SJCRH30 (cell line): Measurements from ENCODE around the gene KIF23. TPM values are rescaled to one million over a fixed set of nuclear protein-coding genes. Genes with fewer than 3 reads are reported as not detected.

Experiments
- DNase-seq, 2 experiments: peaks; one replicate each; pipeline ENCODE4 v3.0.0-alpha.2; 2015 to 2020
- H3K27ac ChIP-seq: fragments of 250-450 bp; sonication (Bioruptor Pico); 2 replicates; pipeline ENCODE4 v1.5.1; 2020; ENCODE audit warnings: mild to moderate bottlenecking, moderate library complexity
- H3K27me3 ChIP-seq: fragments of 250-450 bp; sonication (Bioruptor Pico); 2 replicates; pipeline ENCODE4 v1.5.1; 2020; ENCODE audit warnings: mild to moderate bottlenecking, moderate library complexity
- H3K36me3 ChIP-seq: fragments of 250-450 bp; sonication (Bioruptor Pico); 2 replicates; pipeline ENCODE4 v1.5.1; 2020; ENCODE audit warnings: mild to moderate bottlenecking, moderate library complexity
- H3K4me1 ChIP-seq: fragments of 250-450 bp; sonication (Bioruptor Pico); 2 replicates; pipeline ENCODE4 v1.5.1; 2020; ENCODE audit warnings: mild to moderate bottlenecking, moderate library complexity
- H3K4me3 ChIP-seq: fragments of 250-450 bp; sonication (Bioruptor Pico); 2 replicates; pipeline ENCODE4 v1.5.1; 2020; ENCODE audit warnings: mild to moderate bottlenecking, moderate library complexity
- H3K9me3 ChIP-seq: fragments of 250-450 bp; sonication (Bioruptor Pico); replicated peaks from 2 replicates; pipeline ENCODE4 v1.5.1; 2020; ENCODE audit warnings: mild to moderate bottlenecking, moderate library complexity
- total RNA-seq: library from RNA; depleted of rRNA; stranded (reverse); fragments of >200 nt; shearing (Covaris generic); gene quantifications from 2 replicates; pipeline ENCODE4 v1.2.3, GENCODE V29; 2014

KIF23 gene
- total RNA-seq, 1 experiment from 2014 or later, result 137 TPM

DNA sequence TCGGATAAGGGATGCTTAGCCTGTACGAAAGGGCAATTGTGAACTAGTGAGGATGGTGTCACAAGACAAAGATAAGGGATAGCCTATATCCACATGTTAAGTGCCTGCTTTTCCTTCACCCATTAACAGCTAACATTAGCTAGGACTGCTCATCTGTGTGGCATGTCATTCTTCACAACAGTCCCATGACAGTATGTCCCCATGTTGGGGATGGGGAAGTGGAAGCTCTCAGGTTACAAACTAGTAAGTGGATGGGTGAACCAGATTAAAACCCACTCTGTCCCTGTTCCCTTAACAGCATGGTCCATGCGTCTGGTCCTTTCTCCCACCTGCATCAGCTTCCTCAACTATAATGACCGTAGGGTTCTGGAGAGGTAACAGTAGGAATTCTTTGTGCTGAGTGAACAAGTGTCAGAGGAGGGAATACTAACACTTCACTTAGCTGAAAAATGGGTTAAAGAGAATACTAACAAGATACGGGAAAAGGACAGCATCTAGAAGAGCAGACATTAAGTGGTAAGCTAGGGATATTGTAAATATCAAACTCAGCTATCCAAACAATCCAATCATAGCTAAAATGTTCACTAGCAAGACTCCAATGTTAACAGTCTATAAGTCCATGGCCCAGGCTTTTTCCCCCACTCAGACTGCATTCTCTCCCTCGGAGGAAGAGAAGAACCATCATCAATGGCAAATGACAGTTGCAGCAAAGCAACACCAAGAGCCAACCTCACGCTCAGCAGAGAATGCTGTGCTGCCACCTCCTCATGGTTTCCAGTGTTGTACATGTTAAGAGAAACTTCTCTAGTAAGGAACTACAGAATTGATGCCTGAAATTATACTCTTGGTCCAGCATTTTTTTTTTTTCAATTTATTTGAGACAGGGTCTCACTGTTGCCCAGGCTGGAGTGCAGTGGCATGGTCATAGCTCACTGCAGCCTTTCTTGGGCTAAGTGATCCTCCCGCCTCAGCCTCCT, 43.4 kb downstream of the KIF23 start:
- no peak for DNase-seq
- H3K27ac ChIP-seq, result no peak overlapping the region

GRCh38 chr15:69459066-69459465, 44.9 kb downstream of the KIF23 start:
- 0 out of 2 replicates have a peak, but pooled peaks cover 2% of the 10 kb centered on the region for H3K4me1 ChIP-seq
- H3K4me3 ChIP-seq, result no peak overlapping the region
- H3K36me3 ChIP-seq, result peaks cover 38% of the 10 kb centered on the region
- no peaks in the 10 kb centered on the region for H3K27me3 ChIP-seq
- no peak for DNase-seq
- H3K9me3 ChIP-seq, result no peaks in the 10 kb centered on the region
- H3K27ac ChIP-seq, result no peak overlapping the region

More for the DNA sequence above, 43.4 kb downstream of the KIF23 start:
- no peaks in the 10 kb centered on the region for H3K9me3 ChIP-seq
- H3K27me3 ChIP-seq, result no peaks in the 10 kb centered on the region
- peaks cover 45% of the 10 kb centered on the region for H3K36me3 ChIP-seq
- H3K4me3 ChIP-seq, result no peak overlapping the region
- 0 out of 2 replicates have a peak, but pooled peaks cover 2% of the 10 kb centered on the region for H3K4me1 ChIP-seq

- Histone ChIP-seq H3K4me1 (0 out of 2 replicates have a peak, but pooled peaks cover under 1% of the 10 kb centered on the region), H3K9me3 (no peaks in the 10 kb centered on the region), H3K27me3 (no peaks in the 10 kb centered on the region), H3K36me3 (peaks cover 23% of the 10 kb centered on the region), H3K27ac (no peak overlapping the region), H3K4me3 (no peak overlapping the region)
- DNase-seq, result no peak
Observed at GRCh38 chr15:69460481-69460880, 46.3 kb downstream of the KIF23 start.

DNA sequence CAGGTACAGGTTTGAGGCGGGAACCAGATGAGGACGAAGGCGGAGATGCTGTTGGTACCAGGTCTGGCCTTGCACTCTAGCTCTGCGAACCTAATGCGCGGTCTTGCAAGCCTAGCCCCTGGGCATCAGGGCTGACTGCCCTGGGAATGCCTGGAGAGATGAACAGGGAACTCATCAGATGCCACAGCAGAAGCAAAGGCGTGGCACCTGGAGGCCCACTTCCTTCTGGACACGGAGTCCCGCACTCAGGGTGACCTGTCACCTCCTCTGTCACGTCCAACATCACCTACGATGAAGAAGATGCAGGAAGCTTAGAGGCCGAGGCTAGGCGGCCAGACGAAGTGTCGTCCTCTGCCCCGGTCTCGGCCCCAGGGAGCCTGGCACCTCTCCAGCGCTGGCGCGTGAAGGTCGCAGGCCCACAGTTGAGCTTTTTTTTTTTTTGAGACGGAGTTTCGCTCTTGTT, 47.9 kb downstream of the KIF23 start:
- Histone ChIP-seq H3K36me3 (peaks cover 8% of the 10 kb centered on the region), H3K4me1 (peaks cover 3% of the 10 kb centered on the region; the same call in 1 of the 2 replicates), H3K27me3 (no peaks in the 10 kb centered on the region), H3K9me3 (no peaks in the 10 kb centered on the region), H3K4me3 (peak overlapping the region; percentile 53), H3K27ac (no peak overlapping the region)
- DNase-seq, result no peak

GRCh38 chr15:69462493-69463181, 48.5 kb downstream of the KIF23 start:
- Histone ChIP-seq H3K27me3 (no peaks in the 10 kb centered on the region), H3K4me3 (peak overlapping the region; percentile 53), H3K9me3 (no peaks in the 10 kb centered on the region), H3K27ac (peak overlapping the region; percentile 78), H3K4me1 (peaks cover 7% of the 10 kb centered on the region), H3K36me3 (peaks cover 2% of the 10 kb centered on the region; the same call in 1 of the 2 replicates)
- DNase-seq, result peak; percentile 98 to 100

DNA sequence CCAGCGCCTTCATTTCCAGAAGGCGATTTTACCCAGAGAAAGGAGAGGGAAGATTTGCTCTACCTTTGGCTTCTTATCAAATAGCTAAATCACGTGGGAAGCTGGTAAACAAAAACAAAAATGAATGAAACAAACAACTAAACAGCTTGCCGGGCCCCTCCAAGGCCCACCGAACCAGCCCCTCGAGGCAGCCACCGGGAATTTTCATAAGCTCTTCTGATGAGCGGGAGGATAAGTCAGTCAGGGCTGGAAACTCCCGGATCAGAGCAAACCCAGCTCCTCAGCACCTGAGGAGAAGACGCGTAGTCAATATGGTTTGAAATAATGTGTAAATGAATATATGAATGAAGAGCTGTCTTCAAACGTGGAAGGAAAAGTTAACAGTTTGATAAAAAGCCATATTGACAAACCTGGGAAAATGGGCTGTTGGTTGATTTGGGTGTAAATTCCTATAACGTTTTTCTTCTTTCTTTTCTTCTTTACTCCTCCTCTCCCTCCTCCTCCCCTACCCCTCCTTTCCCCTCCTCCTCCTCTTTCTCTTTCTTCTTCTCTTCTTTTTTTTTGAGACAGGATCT, 49.1 kb downstream of the KIF23 start:
- Histone ChIP-seq H3K27me3 (no peaks in the 10 kb centered on the region), H3K4me1 (peaks cover 14% of the 10 kb centered on the region), H3K4me3 (peak overlapping the region; percentile 53), H3K27ac (peak overlapping the region; percentile 78), H3K36me3 (no peaks in the 10 kb centered on the region), H3K9me3 (no peaks in the 10 kb centered on the region)
- DNase-seq, result peak in 1 of 2 experiments; percentile 32

DNA sequence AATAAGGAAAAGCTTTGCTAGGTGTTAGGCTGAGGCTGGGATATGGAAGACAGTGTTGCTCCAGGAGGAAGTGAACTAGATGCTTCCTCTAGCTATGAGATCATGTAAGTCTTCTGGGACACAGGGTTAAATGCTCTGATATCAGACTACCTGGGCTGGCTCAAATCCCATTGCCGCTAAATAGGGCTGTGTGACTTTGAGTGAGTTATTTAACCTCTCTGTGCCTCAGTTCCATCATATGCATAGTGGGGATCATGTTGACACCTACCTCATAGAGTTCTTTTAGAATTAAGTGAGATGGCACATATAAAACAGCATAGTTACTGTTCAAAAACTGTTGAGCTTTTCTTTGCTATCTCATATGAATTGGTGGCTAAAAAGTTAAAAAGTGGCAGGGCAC, 51.1 kb downstream of the KIF23 start:
- Histone ChIP-seq H3K4me3 (no peak overlapping the region), H3K27me3 (no peaks in the 10 kb centered on the region), H3K9me3 (no peaks in the 10 kb centered on the region), H3K36me3 (no peaks in the 10 kb centered on the region), H3K4me1 (peaks cover 23% of the 10 kb centered on the region), H3K27ac (no peak overlapping the region)
- DNase-seq, result no peak

DNA sequence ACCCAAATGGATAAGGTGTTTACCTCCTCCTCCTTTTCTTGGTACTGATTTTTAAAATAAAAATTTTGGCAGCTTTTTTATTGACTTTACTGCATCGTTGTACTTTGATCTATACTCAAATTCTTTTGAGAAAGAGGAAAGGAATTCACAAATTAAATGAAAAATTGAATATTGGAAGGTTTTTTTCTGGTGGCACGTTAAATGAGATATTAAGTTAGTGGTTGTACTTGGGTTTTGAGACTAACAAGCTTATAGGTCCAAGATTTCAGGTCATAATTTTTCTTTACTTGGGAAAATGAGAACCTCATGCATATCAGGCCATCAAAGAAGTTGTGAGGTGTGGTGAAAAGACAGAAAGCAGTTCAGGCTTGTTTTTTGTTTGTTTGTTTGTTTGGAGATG, 52.6 kb downstream of the KIF23 start:
- H3K36me3 ChIP-seq, result no peaks in the 10 kb centered on the region
- DNase-seq, result no peak
- H3K4me1 ChIP-seq, result peaks cover 23% of the 10 kb centered on the region
- no peak overlapping the region for H3K27ac ChIP-seq
- H3K9me3 ChIP-seq, result no peaks in the 10 kb centered on the region
- H3K27me3 ChIP-seq, result no peaks in the 10 kb centered on the region
- H3K4me3 ChIP-seq, result no peak overlapping the region

GRCh38 chr15:69467636-69468035, 53.5 kb downstream of the KIF23 start:
- Histone ChIP-seq H3K9me3 (no peaks in the 10 kb centered on the region), H3K4me1 (peaks cover 23% of the 10 kb centered on the region), H3K27me3 (no peaks in the 10 kb centered on the region), H3K4me3 (no peak overlapping the region), H3K36me3 (no peaks in the 10 kb centered on the region), H3K27ac (peak overlapping the region; percentile 75)
- no peak for DNase-seq

DNA sequence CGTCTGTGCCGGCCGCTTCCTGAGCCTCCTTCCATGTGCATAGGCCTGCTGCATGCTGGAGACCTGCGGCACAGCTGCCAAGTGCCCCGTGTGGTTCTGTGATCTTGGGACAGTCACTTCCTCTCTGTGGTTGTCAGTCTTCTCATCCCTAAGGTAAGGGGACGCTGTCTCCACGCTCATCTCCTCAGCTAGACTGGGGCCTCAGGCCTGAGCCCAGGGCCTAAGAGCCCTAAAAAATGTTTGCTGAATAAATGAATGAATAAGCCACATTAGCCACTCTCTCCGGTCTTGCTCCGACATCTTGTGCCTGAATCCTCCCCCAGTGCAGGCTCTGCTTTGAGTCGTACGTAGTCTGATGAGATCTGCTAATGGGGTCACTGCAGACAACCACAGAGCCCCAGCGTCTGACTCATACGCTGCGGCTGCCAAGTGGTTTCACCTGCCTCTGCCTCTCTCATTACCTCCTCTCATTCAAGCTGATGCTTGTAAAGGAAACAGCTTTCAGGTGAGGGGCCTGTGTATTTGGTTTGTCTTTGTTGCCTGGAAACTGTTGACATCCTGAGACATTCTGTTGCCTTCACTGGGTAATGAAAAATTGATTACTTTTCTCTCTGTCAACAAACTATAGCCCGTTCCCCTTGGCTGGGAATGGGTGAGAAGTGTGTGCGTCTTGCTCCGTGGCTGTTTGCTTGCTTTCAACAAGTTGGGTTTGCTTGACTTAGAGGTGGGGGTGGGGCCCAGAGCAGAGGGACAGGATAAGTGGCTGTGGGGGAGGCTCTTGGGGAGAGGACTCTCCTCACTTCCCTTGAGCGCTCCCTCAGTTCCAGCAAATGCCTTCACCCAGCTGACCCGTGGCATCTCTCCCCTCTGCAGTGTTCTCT, 54.3 kb downstream of the KIF23 start:
- no peaks in the 10 kb centered on the region for H3K27me3 ChIP-seq
- H3K4me1 ChIP-seq, result peaks cover 23% of the 10 kb centered on the region
- no peaks in the 10 kb centered on the region for H3K9me3 ChIP-seq
- peak overlapping the region; percentile 32 for H3K4me3 ChIP-seq
- DNase-seq, result peak; percentile 90 to 94
- peak overlapping the region; percentile 75 for H3K27ac ChIP-seq
- H3K36me3 ChIP-seq, result no peaks in the 10 kb centered on the region

DNA sequence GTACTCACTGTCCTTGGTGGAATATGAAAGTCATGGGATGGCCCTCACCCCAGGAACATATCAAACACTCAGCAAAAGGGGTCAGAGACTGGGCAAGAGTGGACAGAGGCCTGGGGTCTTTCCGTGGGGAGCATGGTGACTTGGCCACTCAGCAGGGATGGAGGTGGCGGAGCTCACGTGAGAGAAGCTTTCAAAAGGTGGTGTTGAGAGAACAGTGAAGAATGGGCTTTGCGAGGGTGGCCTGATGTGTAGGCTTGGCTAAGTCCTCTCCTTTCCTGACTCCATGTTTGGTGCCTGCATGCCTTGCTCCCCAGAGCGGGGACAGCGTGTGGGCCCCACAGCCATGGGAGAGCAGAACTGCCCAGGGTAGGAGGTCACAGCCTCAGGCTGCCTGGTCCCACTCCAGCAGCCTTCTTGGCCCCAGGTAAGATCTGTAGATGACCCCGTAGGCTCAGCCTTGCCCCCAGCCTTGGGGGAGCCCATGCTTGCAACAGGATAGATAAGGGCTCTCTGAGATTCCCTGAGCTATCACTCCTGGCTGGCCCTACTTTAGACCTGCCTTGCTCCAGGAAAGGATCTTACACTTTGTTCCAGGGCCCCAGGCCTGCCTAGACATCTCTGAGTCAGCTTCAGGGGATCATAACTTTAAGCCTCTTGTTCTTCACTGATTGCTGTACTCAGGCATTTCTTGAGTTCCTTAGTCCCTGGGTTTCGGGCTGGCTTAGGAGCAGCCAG, 55.5 kb downstream of the KIF23 start:
- no peak for DNase-seq

DNA sequence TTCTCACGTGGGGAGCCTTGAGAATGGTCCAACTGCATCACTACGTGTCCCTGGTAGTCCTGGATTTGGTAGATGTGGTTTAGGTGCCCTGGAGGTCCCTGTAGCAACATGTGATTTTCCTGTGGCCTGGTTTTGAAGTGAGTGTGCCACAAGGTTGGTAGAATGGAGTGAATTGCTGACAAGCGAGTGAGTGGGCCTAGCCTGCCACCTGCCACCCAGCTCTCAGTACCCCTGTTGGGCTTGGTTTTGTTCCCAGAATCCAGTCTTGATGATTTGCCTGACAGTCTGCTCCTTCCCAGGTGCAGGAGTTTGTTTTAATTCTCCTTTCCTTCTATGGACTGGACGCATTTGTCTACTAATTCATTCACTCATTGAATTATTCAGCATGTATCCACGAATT, 57.9 kb downstream of the KIF23 start:
- Histone ChIP-seq H3K4me3 (no peak overlapping the region), H3K4me1 (peaks cover 20% of the 10 kb centered on the region), H3K36me3 (no peaks in the 10 kb centered on the region), H3K9me3 (no peaks in the 10 kb centered on the region), H3K27ac (no peak overlapping the region), H3K27me3 (peaks cover 5% of the 10 kb centered on the region; the same call in 1 of the 2 replicates)
- no peak for DNase-seq

More for the DNA sequence above, 55.5 kb downstream of the KIF23 start:
- Histone ChIP-seq H3K36me3 (no peaks in the 10 kb centered on the region), H3K27ac (no peak overlapping the region), H3K9me3 (no peaks in the 10 kb centered on the region), H3K4me1 (peaks cover 23% of the 10 kb centered on the region), H3K27me3 (no peaks in the 10 kb centered on the region), H3K4me3 (no peak overlapping the region)

DNA sequence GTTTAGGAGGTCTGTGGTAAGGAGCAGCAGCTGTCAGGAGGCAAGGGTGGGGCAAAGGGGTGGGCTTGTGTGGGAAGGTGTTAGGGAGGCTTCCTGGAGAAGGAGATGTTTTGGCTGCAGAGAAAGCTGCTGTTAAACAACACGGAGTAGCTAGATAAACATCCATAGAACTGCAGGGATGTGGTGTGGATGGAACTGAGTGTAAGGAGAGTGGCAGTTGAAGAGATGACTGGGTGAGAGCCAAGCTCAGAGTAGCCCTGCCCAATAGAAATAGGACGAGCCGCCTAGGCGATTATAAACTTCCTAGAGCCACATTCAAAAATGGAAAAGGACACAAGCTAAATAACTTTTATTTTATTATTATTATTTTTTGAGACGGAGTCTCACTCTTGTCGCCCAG, 58.4 kb downstream of the KIF23 start:
- Histone ChIP-seq H3K4me1 (peaks cover 16% of the 10 kb centered on the region), H3K27ac (no peak overlapping the region), H3K36me3 (no peaks in the 10 kb centered on the region), H3K9me3 (no peaks in the 10 kb centered on the region), H3K27me3 (peaks cover 5% of the 10 kb centered on the region; the same call in 1 of the 2 replicates), H3K4me3 (no peak overlapping the region)
- no peak for DNase-seq
